GM23338 (cell line): Measurements from ENCODE around the gene SPPL2C. TPM values are rescaled to one million over a fixed set of nuclear protein-coding genes. Genes with fewer than 3 reads are reported as not detected.

ENCODE experiments used
- ATAC-seq: fragments of 200-7000 bp; cut with Tn5 transposase; 3 replicates; pipeline ENCODE4 v1.9.1; 2020
- DNase-seq: peaks from one replicate; pipeline ENCODE4 v3.0.0-alpha.2; 2015; ENCODE audit warnings: low spot score
- H2AFZ ChIP-seq: fragments of 200-600 bp; sonication (generic); 2 replicates; pipeline ENCODE4 v1.8.0; 2016; ENCODE audit warnings: antibody characterized with exemption, mild to moderate bottlenecking, moderate library complexity
- H3F3A ChIP-seq: fragments of 200-600 bp; sonication (generic); replicated peaks from 2 replicates; pipeline ENCODE4 v1.8.0; 2017; ENCODE audit warnings: antibody characterized with exemption, mixed run types, low read depth
- H3K27ac ChIP-seq: fragments of 200-600 bp; sonication (generic); 2 replicates; pipeline ENCODE4 v1.6.1; 2016; ENCODE audit warnings: low read depth
- H3K27me3 ChIP-seq: fragments of 200-600 bp; sonication (generic); 2 replicates; pipeline ENCODE4 v1.8.0; 2016; ENCODE audit warnings: mild to moderate bottlenecking, mixed run types, moderate library complexity; ENCODE audit not compliant: insufficient read depth
- H3K36me3 ChIP-seq: fragments of 200-600 bp; sonication (generic); 2 replicates; pipeline ENCODE4 v1.8.0; 2016; ENCODE audit warnings: mild to moderate bottlenecking; ENCODE audit not compliant: insufficient read depth
- H3K4me1 ChIP-seq: fragments of 200-600 bp; sonication (generic); 2 replicates; pipeline ENCODE4 v1.8.0; 2016; ENCODE audit warnings: mild to moderate bottlenecking, moderate library complexity; ENCODE audit not compliant: insufficient read depth
- H3K4me2 ChIP-seq: fragments of 200-600 bp; sonication (generic); 2 replicates; pipeline ENCODE4 v1.7.1; 2017; ENCODE audit warnings: mixed run types
- H3K4me3 ChIP-seq: fragments of 200-600 bp; sonication (generic); 2 replicates; pipeline ENCODE4 v1.6.1; 2016; ENCODE audit warnings: mixed run types
- H3K79me2 ChIP-seq: fragments of 200-600 bp; sonication (generic); replicated peaks from 2 replicates; pipeline ENCODE4 v1.8.0; 2017; ENCODE audit warnings: mild to moderate bottlenecking; ENCODE audit not compliant: insufficient read depth
- H3K9me2 ChIP-seq: fragments of 200-600 bp; sonication (generic); 2 replicates; pipeline ENCODE4 v1.8.0; 2017; ENCODE audit not compliant: insufficient read depth
- H4K20me1 ChIP-seq: fragments of 200-600 bp; sonication (generic); replicated peaks from 2 replicates; pipeline ENCODE4 v1.8.0; 2017; ENCODE audit warnings: mild to moderate bottlenecking; ENCODE audit not compliant: insufficient read depth
- H3K27ac Mint-ChIP-seq: 2 replicates; pipeline ENCODE4 v1.8.0; 2020; ENCODE audit warnings: inconsistent platforms, mild to moderate bottlenecking, moderate library complexity, mixed read lengths
- H3K27me3 Mint-ChIP-seq: 3 replicates; pipeline ENCODE4 v1.8.0; 2022; ENCODE audit warnings: low read depth, mild to moderate bottlenecking, moderate library complexity, mixed read lengths, inconsistent platforms; ENCODE audit not compliant: insufficient read depth, poor library complexity
- H3K36me3 Mint-ChIP-seq: 3 replicates; pipeline ENCODE4 v1.8.0; 2021; ENCODE audit warnings: low read depth, mild to moderate bottlenecking, inconsistent platforms, moderate library complexity, mixed read lengths
- H3K4me1 Mint-ChIP-seq: 3 replicates; pipeline ENCODE4 v1.8.0; 2020; ENCODE audit warnings: mild to moderate bottlenecking, inconsistent platforms, mixed read lengths
- H3K4me3 Mint-ChIP-seq: 3 replicates; pipeline ENCODE4 v1.8.0; 2021; ENCODE audit warnings: moderate library complexity, mild to moderate bottlenecking, inconsistent platforms, mixed read lengths
- H3K9me3 Mint-ChIP-seq: 3 replicates; pipeline ENCODE4 v1.8.0; 2020; ENCODE audit warnings: moderate library complexity, mild to moderate bottlenecking, inconsistent platforms, mixed read lengths
- CREB1 ChIP-seq: fragments of 250-450 bp; sonication (Bioruptor Pico); IDR thresholded peaks from 2 replicates; pipeline ENCODE4 v1.5.0; 2020; ENCODE audit warnings: low read depth, mild to moderate bottlenecking, moderate library complexity
- EZH2 ChIP-seq: fragments of 200-600 bp; sonication (generic); IDR thresholded peaks from one replicate; pipeline ENCODE4 v1.8.0; 2017; ENCODE audit warnings: antibody characterized with exemption, mild to moderate bottlenecking, low read depth; ENCODE audit not compliant: unreplicated experiment
- EZH2phosphoT487 ChIP-seq: fragments of 200-600 bp; sonication (generic); IDR thresholded peaks from one replicate; pipeline ENCODE4 v1.8.1; 2018; ENCODE audit warnings: antibody characterized with exemption; ENCODE audit not compliant: unreplicated experiment
- JUNB ChIP-seq: IDR thresholded peaks from one replicate; pipeline ENCODE4 v1.6.1; 2016; ENCODE audit warnings: antibody characterized with exemption; ENCODE audit not compliant: unreplicated experiment
- NANOG ChIP-seq: IDR thresholded peaks from 2 replicates; pipeline ENCODE4 v1.6.1; 2016; ENCODE audit warnings: antibody characterized with exemption, borderline replicate concordance
- POLR2AphosphoS5 ChIP-seq: IDR thresholded peaks from 2 replicates; pipeline ENCODE4 v1.6.1; 2016; ENCODE audit warnings: antibody characterized with exemption, low read depth
- STAT1 ChIP-seq: IDR thresholded peaks from one replicate; pipeline ENCODE4 v1.6.1; 2016; ENCODE audit warnings: antibody characterized with exemption; ENCODE audit not compliant: unreplicated experiment
- ZNF114 ChIP-seq: fragments of 250-450 bp; sonication (Bioruptor Pico); IDR thresholded peaks from 2 replicates; pipeline ENCODE4 v1.5.0; 2020; ENCODE audit warnings: mild to moderate bottlenecking, moderate library complexity
- ZNF331 ChIP-seq: fragments of 250-450 bp; sonication (Bioruptor Pico); IDR thresholded peaks from 2 replicates; pipeline ENCODE4 v1.5.0; 2020; ENCODE audit warnings: low read depth, mild to moderate bottlenecking, moderate library complexity
- polyA plus RNA-seq: library from polyadenylated mRNA; unstranded; fragments of >200 nt; fragmentation: Nextera tagmentation; extraction: Ambion mirVana; gene quantifications from 2 replicates; pipeline ENCODE4 v1.2.1, GENCODE V29; 2016
- total RNA-seq: library from RNA; depleted of rRNA; stranded (reverse); fragments of >200 nt; shearing (Covaris generic); gene quantifications from 2 replicates; pipeline ENCODE4 v1.2.3, GENCODE V29; 2014
- TF ChIP-seq, protein P1 (sequence below): IDR thresholded peaks from 2 replicates; pipeline ENCODE4 v1.6.1; 2016; ENCODE audit warnings: antibody characterized with exemption
- TF ChIP-seq, protein P2 (sequence below), 2 experiments: fragments of 200-600 bp in 1 of 2; sonication (generic) in 1 of 2; conservative IDR thresholded peaks; 2 replicates each; pipeline versions ENCODE4 v1.5.1 to v1.6.1; 2016 to 2017; ENCODE audit warnings: antibody characterized with exemption in 2 of 2, low read depth in 2 of 2, mild to moderate bottlenecking in 2 of 2, moderate library complexity in 1 of 2
- TF ChIP-seq, protein P3 (sequence below): IDR thresholded peaks from one replicate; pipeline ENCODE4 v1.6.1; 2018; ENCODE audit warnings: antibody characterized with exemption; ENCODE audit not compliant: unreplicated experiment
- TF ChIP-seq, protein P4 (sequence below): fragments of 250-450 bp; sonication (Bioruptor Pico); IDR thresholded peaks from 2 replicates; pipeline ENCODE4 v1.5.0; 2020; ENCODE audit warnings: mild to moderate bottlenecking, moderate library complexity

SPPL2C gene
- total and polyA plus RNA-seq, 2 experiments from 2014 or later, result 0.14 TPM; not detected in 1

DNA sequence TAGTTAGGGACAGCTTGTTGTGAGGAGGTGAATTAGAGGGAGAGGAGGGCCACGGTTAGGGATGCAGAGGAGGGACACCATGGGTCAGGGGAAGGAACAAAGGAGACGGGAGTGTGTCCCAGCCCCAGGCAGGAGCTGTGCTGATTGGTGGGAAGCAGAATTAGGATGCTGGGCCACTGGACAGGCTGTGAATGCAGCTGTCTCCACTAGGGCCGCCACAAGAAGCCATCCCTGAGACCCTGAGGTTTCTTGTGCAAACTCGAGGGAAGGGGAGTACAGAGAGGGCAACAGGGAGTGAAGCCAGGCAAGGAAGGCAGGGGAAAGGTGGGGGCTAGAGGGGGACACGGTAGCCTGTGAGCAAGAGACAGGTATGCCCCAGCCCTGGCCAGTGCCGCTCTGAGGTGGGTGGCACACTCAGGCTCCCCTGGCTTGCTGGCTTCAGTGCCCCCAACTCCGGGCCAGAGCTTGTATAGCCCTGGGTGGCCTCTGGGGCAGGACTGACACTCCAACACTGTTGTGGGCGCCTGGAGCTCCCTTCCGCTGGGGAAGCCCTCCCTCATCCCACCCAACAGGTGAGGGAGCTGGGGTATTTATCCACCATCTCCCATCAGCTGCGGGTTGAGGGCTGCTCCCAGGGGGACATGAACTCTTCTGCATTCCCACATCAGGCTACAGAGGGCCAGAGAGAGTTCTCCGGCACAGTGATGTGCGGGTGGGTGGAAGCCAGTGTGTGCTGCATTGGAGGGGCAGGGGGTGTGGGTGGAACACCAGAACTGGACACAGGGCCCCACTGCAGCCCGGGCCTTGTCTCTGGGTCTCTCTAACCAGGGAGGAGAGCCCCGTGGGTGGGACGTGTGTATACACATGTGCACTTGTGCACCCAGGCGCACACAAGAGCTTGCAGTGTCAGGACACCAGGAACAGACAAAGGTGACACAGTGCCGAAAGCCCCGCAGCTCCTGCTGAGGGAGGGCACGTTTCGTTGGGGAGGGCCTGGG is 8.3 kb upstream of the SPPL2C start:
- peaks cover 11% of the 10 kb centered on the region for H3K27me3 Mint-ChIP-seq
- DNase-seq, result no peak
- ATAC-seq, result peak; percentile 32
- H3K36me3 Mint-ChIP-seq, result no peaks in the 10 kb centered on the region
- H3K27me3 ChIP-seq, result no peaks in the 10 kb centered on the region
- H3K4me1 Mint-ChIP-seq, result no peaks in the 10 kb centered on the region; the same call in 2 of the 3 replicates
- H3K4me3 Mint-ChIP-seq, result no peak overlapping the region
- H3K9me3 Mint-ChIP-seq, result no peaks in the 10 kb centered on the region
- no peak overlapping the region for H2AFZ ChIP-seq
- H3K79me2 ChIP-seq, result no peaks in the 10 kb centered on the region
- no peak overlapping the region for H3K4me2 ChIP-seq
- H3K4me1 ChIP-seq, result no peaks in the 10 kb centered on the region
- no peak overlapping the region for H3K27ac Mint-ChIP-seq
- H3K9me2 ChIP-seq, result no peaks in the 10 kb centered on the region
- H3K4me3 ChIP-seq, result no peak overlapping the region
- TF ChIP-seq, protein P1, sequence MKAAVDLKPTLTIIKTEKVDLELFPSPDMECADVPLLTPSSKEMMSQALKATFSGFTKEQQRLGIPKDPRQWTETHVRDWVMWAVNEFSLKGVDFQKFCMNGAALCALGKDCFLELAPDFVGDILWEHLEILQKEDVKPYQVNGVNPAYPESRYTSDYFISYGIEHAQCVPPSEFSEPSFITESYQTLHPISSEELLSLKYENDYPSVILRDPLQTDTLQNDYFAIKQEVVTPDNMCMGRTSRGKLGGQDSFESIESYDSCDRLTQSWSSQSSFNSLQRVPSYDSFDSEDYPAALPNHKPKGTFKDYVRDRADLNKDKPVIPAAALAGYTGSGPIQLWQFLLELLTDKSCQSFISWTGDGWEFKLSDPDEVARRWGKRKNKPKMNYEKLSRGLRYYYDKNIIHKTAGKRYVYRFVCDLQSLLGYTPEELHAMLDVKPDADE, result no peak
- TF ChIP-seq ZNF114 (CRISPR knock-in tag), result no peak
- TF ChIP-seq, protein P2, sequence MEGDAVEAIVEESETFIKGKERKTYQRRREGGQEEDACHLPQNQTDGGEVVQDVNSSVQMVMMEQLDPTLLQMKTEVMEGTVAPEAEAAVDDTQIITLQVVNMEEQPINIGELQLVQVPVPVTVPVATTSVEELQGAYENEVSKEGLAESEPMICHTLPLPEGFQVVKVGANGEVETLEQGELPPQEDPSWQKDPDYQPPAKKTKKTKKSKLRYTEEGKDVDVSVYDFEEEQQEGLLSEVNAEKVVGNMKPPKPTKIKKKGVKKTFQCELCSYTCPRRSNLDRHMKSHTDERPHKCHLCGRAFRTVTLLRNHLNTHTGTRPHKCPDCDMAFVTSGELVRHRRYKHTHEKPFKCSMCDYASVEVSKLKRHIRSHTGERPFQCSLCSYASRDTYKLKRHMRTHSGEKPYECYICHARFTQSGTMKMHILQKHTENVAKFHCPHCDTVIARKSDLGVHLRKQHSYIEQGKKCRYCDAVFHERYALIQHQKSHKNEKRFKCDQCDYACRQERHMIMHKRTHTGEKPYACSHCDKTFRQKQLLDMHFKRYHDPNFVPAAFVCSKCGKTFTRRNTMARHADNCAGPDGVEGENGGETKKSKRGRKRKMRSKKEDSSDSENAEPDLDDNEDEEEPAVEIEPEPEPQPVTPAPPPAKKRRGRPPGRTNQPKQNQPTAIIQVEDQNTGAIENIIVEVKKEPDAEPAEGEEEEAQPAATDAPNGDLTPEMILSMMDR (conservative IDR thresholded peaks at IDR 0.05; ENCODE audit: low read depth in 2 of 2), result no peak
- no peak for TF ChIP-seq JUNB
- TF ChIP-seq STAT1, result no peak
- TF ChIP-seq, protein P3, sequence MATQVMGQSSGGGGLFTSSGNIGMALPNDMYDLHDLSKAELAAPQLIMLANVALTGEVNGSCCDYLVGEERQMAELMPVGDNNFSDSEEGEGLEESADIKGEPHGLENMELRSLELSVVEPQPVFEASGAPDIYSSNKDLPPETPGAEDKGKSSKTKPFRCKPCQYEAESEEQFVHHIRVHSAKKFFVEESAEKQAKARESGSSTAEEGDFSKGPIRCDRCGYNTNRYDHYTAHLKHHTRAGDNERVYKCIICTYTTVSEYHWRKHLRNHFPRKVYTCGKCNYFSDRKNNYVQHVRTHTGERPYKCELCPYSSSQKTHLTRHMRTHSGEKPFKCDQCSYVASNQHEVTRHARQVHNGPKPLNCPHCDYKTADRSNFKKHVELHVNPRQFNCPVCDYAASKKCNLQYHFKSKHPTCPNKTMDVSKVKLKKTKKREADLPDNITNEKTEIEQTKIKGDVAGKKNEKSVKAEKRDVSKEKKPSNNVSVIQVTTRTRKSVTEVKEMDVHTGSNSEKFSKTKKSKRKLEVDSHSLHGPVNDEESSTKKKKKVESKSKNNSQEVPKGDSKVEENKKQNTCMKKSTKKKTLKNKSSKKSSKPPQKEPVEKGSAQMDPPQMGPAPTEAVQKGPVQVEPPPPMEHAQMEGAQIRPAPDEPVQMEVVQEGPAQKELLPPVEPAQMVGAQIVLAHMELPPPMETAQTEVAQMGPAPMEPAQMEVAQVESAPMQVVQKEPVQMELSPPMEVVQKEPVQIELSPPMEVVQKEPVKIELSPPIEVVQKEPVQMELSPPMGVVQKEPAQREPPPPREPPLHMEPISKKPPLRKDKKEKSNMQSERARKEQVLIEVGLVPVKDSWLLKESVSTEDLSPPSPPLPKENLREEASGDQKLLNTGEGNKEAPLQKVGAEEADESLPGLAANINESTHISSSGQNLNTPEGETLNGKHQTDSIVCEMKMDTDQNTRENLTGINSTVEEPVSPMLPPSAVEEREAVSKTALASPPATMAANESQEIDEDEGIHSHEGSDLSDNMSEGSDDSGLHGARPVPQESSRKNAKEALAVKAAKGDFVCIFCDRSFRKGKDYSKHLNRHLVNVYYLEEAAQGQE, result no peak
- TF ChIP-seq EZH2, result no peak
- no peak for TF ChIP-seq EZH2phosphoT487
- TF ChIP-seq, protein P4, sequence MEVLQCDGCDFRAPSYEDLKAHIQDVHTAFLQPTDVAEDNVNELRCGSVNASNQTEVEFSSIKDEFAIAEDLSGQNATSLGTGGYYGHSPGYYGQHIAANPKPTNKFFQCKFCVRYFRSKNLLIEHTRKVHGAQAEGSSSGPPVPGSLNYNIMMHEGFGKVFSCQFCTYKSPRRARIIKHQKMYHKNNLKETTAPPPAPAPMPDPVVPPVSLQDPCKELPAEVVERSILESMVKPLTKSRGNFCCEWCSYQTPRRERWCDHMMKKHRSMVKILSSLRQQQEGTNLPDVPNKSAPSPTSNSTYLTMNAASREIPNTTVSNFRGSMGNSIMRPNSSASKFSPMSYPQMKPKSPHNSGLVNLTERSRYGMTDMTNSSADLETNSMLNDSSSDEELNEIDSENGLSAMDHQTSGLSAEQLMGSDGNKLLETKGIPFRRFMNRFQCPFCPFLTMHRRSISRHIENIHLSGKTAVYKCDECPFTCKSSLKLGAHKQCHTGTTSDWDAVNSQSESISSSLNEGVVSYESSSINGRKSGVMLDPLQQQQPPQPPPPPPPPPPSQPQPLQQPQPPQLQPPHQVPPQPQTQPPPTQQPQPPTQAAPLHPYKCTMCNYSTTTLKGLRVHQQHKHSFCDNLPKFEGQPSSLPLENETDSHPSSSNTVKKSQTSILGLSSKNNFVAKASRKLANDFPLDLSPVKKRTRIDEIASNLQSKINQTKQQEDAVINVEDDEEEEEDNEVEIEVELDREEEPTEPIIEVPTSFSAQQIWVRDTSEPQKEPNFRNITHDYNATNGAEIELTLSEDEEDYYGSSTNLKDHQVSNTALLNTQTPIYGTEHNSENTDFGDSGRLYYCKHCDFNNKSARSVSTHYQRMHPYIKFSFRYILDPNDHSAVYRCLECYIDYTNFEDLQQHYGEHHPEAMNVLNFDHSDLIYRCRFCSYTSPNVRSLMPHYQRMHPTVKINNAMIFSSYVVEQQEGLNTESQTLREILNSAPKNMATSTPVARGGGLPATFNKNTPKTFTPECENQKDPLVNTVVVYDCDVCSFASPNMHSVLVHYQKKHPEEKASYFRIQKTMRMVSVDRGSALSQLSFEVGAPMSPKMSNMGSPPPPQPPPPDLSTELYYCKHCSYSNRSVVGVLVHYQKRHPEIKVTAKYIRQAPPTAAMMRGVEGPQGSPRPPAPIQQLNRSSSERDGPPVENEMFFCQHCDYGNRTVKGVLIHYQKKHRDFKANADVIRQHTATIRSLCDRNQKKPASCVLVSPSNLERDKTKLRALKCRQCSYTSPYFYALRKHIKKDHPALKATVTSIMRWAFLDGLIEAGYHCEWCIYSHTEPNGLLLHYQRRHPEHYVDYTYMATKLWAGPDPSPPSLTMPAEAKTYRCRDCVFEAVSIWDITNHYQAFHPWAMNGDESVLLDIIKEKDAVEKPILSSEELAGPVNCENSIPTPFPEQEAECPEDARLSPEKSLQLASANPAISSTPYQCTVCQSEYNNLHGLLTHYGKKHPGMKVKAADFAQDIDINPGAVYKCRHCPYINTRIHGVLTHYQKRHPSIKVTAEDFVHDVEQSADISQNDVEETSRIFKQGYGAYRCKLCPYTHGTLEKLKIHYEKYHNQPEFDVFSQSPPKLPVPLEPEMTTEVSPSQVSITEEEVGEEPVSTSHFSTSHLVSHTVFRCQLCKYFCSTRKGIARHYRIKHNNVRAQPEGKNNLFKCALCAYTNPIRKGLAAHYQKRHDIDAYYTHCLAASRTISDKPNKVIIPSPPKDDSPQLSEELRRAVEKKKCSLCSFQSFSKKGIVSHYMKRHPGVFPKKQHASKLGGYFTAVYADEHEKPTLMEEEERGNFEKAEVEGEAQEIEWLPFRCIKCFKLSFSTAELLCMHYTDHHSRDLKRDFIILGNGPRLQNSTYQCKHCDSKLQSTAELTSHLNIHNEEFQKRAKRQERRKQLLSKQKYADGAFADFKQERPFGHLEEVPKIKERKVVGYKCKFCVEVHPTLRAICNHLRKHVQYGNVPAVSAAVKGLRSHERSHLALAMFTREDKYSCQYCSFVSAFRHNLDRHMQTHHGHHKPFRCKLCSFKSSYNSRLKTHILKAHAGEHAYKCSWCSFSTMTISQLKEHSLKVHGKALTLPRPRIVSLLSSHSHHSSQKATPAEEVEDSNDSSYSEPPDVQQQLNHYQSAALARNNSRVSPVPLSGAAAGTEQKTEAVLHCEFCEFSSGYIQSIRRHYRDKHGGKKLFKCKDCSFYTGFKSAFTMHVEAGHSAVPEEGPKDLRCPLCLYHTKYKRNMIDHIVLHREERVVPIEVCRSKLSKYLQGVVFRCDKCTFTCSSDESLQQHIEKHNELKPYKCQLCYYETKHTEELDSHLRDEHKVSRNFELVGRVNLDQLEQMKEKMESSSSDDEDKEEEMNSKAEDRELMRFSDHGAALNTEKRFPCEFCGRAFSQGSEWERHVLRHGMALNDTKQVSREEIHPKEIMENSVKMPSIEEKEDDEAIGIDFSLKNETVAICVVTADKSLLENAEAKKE (CRISPR knock-in tag), result no peak
- no peak for TF ChIP-seq CREB1 (CRISPR knock-in tag)
- no peak for TF ChIP-seq NANOG
- no peak for TF ChIP-seq POLR2AphosphoS5
- TF ChIP-seq ZNF331 (CRISPR knock-in tag), result no peak
- H3K27ac ChIP-seq, result no peak overlapping the region
- no peaks in the 10 kb centered on the region for H4K20me1 ChIP-seq
- no peaks in the 10 kb centered on the region for H3K36me3 ChIP-seq
- no peaks in the 10 kb centered on the region for H3F3A ChIP-seq
